Measurements from ENCODE around the gene MCCD1. TPM values are rescaled to one million over a fixed set of nuclear protein-coding genes. Genes with fewer than 3 reads are reported as not detected.

The MCCD1 gene
- total and polyA plus RNA-seq, 2 of the 13 experiments (the other 11 are each of a cell fraction or from before 2014, with no cell fraction given) = 0.15 TPM; not detected in 1

- TF ChIP-seq ZNF564 (CRISPR knock-in tag; IDR thresholded peaks at IDR 0.05) (no peak), YEATS4 (CRISPR knock-in tag; IDR thresholded peaks at IDR 0.05; ENCODE audit: borderline replicate concordance) (no peak), ZHX2 (IDR thresholded peaks at IDR 0.05; ENCODE audit: low read depth) (no peak), ZHX2 (CRISPR knock-in tag; IDR thresholded peaks at IDR 0.05; ENCODE audit: borderline replicate concordance) (no peak; the same call in 1 of the 2 replicates), SATB2 (CRISPR knock-in tag; IDR thresholded peaks at IDR 0.05) (no peak), TMF1 (CRISPR knock-in tag; IDR thresholded peaks at IDR 0.05; ENCODE audit: low read depth) (no peak), PATZ1 (CRISPR knock-in tag; IDR thresholded peaks at IDR 0.05) (peak; percentile 50), PAWR (CRISPR knock-in tag; IDR thresholded peaks at IDR 0.05; ENCODE audit: borderline replicate concordance) (no peak), ZNF274 (CRISPR knock-in tag; IDR thresholded peaks at IDR 0.05) (no peak), POLR2G (IDR thresholded peaks at IDR 0.05; ENCODE audit: low read depth, low read length) (peak; percentile 83), MLXIP (CRISPR knock-in tag; IDR thresholded peaks at IDR 0.05; ENCODE audit: borderline replicate concordance) (0 out of 2 replicates have a peak, but pooled peaks have one; percentile 25), ZNF724P (CRISPR knock-in tag; IDR thresholded peaks at IDR 0.05; ENCODE audit: borderline replicate concordance) (no peak), TBX2 (CRISPR knock-in tag; IDR thresholded peaks at IDR 0.05; ENCODE audit: borderline replicate concordance) (0 out of 2 replicates have a peak, but pooled peaks have one; percentile 22)
These were observed 778 bp downstream of the MCCD1 start (continued) for GRCh38 chr6:31529329-31530150.

Data from HepG2 (cell line).